ENCODE data around the gene THRA. TPM values are rescaled to one million over a fixed set of nuclear protein-coding genes. Genes with fewer than 3 reads are reported as not detected.

Gene THRA
- total and polyA plus RNA-seq, 2 of the 8 experiments (the other 6 are each of a cell fraction or from before 2014, with no cell fraction given): 6.4 to 10.2 TPM

DNA sequence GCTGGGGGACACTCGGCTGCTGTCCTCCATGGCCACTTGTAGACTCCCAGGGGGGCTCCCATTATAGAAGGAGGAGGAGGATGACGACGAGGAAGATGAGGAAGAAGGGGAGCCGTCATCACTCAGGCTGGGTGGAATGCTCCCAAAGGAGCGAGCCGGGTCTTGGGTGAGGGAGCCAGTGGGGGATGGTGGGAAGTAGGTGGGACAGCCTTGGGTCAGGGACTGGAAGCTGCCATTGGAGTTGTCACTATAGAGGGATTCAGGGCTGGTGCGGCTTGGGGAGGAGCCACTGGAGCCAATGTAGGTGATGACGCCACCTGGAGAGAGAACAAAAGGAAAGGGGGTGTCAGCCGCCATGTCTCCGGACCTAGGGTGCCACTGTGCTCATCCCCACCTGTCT lies 34.3 kb downstream of the THRA start:
- 94% methylated on average over 10 of the region's 10 CpGs; no CpG with 5 or more reads in 1 of the 2 experiments for WGBS, 2 experiments (ENCODE audit: extremely low coverage in 1 of 2, insufficient coverage in 1 of 2, insufficient read length in 1 of 2, insufficient replicate concordance in 2 of 2, low coverage in 1 of 2, low lambda C conversion rate in 2 of 2, missing lambda C conversion rate in 1 of 2)
- H3K4me2 ChIP-seq (ENCODE audit: insufficient read depth in 1 of 2, low read depth in 2 of 2, low read length in 2 of 2): no peak overlapping the region
- no peak overlapping the region for H3K18ac ChIP-seq (ENCODE audit: extremely low read depth, low read length)
- H3K23ac ChIP-seq (ENCODE audit: insufficient read length): no peak overlapping the region
- no peak for TF ChIP-seq CHD2 (IDR thresholded peaks at IDR 0.05; ENCODE audit: low read length)
- TF ChIP-seq ATF3 (IDR thresholded peaks at IDR 0.05; ENCODE audit: insufficient read depth, low read depth, low read length): no peak
- TF ChIP-seq KDM1A (IDR thresholded peaks at IDR 0.05; ENCODE audit: borderline replicate concordance, low read length): no peak
- no peak for TF ChIP-seq NANOG (IDR thresholded peaks at IDR 0.05; ENCODE audit: insufficient read depth, low read depth, low read length, poor library complexity, severe bottlenecking)
- no peak for TF ChIP-seq TCF12 (IDR thresholded peaks at IDR 0.05; ENCODE audit: low read depth, low read length)
- TF ChIP-seq GABPA (IDR thresholded peaks at IDR 0.05; ENCODE audit: borderline replicate concordance, insufficient read depth, low read length): no peak
- no peak for TF ChIP-seq SAP30 (IDR thresholded peaks at IDR 0.05; ENCODE audit: insufficient read depth, insufficient replicate concordance, low read length)
- TF ChIP-seq HDAC6 (IDR thresholded peaks at IDR 0.05; ENCODE audit: low read depth, low read length): no peak
- TF ChIP-seq MAFK (IDR thresholded peaks at IDR 0.05; ENCODE audit: low read depth, low read length): no peak
- no peak overlapping the region for H2BK15ac ChIP-seq (ENCODE audit: low read length)
- POLR2A ChIA-PET (ENCODE audit: partially characterized antibody): interaction anchor here (0.9 to 20.8 kb wide), 4 partner anchors 10 to 79 kb away, joined by 3 to 399 read pairs (median 6); partner anchors contain the start of gene MSL1
- no peak overlapping the region for H3K9ac ChIP-seq (replicated peaks in 1 of 4; ENCODE audit: extremely low read depth in 1 of 4, low read depth in 3 of 4, low read length in 3 of 4)
- H4K5ac ChIP-seq (ENCODE audit: insufficient read length, low read depth, low read length): no peak overlapping the region
- peaks cover 4% of the 10 kb centered on the region; the same call in 1 of the 2 replicates for H3K79me1 ChIP-seq (ENCODE audit: low read depth, low read length)
- H3K4me1 ChIP-seq (replicated peaks in 1 of 4; ENCODE audit: control insufficient read depth in 3 of 4, insufficient read depth in 4 of 4, low read length in 3 of 4): peaks cover 8 to 24% (median 19%) of the 10 kb centered on the region in 4 experiments
- no peak overlapping the region for H2BK120ac ChIP-seq (replicated peaks; ENCODE audit: low read depth, low read length)
- no peak overlapping the region for H2AK5ac ChIP-seq (ENCODE audit: low read depth, low read length)
- no peaks in the 10 kb centered on the region for H4K20me1 ChIP-seq (replicated peaks in 1 of 2; ENCODE audit: control insufficient read depth in 1 of 2, insufficient read depth in 2 of 2, low read length in 2 of 2)
- peaks cover 10% of the 10 kb centered on the region; the same call in 1 of the 2 replicates for H3K23me2 ChIP-seq (ENCODE audit: low read depth, low read length)
- no peak overlapping the region for H3K4me3 ChIP-seq (ENCODE audit: extremely low read depth in 1 of 4, insufficient read depth in 2 of 4, low read depth in 3 of 4, low read length in 4 of 4)
- FAIRE-seq (no peak), DNase-seq (ENCODE audit: low read depth in 1 of 2, low spot score in 2 of 2) (no peak)
- no peak overlapping the region for H3K4ac ChIP-seq (replicated peaks; ENCODE audit: insufficient read length, low read depth, low read length)
- peaks cover 0 to 6% of the 10 kb centered on the region in 2 experiments; a peak in 1 of 4 replicates for H3K9me3 ChIP-seq (ENCODE audit: insufficient read depth in 2 of 2, low read depth in 1 of 2, low read length in 1 of 2)
- H2BK12ac ChIP-seq (ENCODE audit: low read depth, low read length): no peak overlapping the region
- no peak overlapping the region for H4K91ac ChIP-seq (replicated peaks; ENCODE audit: insufficient read length, low read length)
- H2BK20ac ChIP-seq (ENCODE audit: low read length): no peak overlapping the region
- no peak overlapping the region for H3K14ac ChIP-seq (ENCODE audit: insufficient read length)
- H3K56ac ChIP-seq (replicated peaks; ENCODE audit: insufficient read length, low read depth, low read length): no peak overlapping the region
- no peak overlapping the region for H2AFZ ChIP-seq (ENCODE audit: low read length)
- H3K27me3 ChIP-seq (replicated peaks in 1 of 4; ENCODE audit: control insufficient read depth in 3 of 4, extremely low read depth in 1 of 4, insufficient read depth in 3 of 4, low read length in 3 of 4): peaks cover 6 to 24% (median 16%) of the 10 kb centered on the region in 4 experiments; a peak in 6 of 7 replicates
- no peak overlapping the region for H3K27ac ChIP-seq (ENCODE audit: low read depth, low read length)
- no peak overlapping the region for H4K8ac ChIP-seq (ENCODE audit: extremely low read depth, insufficient read depth, low read length)
- no peaks in the 10 kb centered on the region; a peak in 1 of 4 replicates for H3K79me2 ChIP-seq (ENCODE audit: control insufficient read depth in 1 of 2, insufficient read depth in 2 of 2, low read length in 2 of 2)
- H2BK5ac ChIP-seq (ENCODE audit: low read depth, low read length): no peak overlapping the region
- CTCF ChIA-PET (ENCODE audit: partially characterized antibody): interaction anchor here (0.7 to 7.6 kb wide), 5 partner anchors 11 to 61 kb away, joined by 3 to 110 read pairs (median 33); no protein-coding TSS in a partner anchor
- peaks cover 0 to 27% (median 14%) of the 10 kb centered on the region in 4 experiments; a peak in 5 of 8 replicates for H3K36me3 ChIP-seq (ENCODE audit: control insufficient read depth in 2 of 4, insufficient read depth in 4 of 4, low read length in 3 of 4)

Data from H1 (cell line).